WTC11 (cell line): ENCODE results near the gene UNC79.

Experiments
- TF ChIP-seq, protein P1 (sequence below): sonication (generic); formaldehyde crosslinking; conservative IDR thresholded peaks from 2 replicates; pipeline ENCODE4 v1.8.1; 2022; ENCODE audit warnings: mild to moderate bottlenecking, missing genetic modification reagents
- TF ChIP-seq, protein P2 (sequence below): fragments of 200-600 bp; IDR thresholded peaks from 2 replicates; pipeline ENCODE4 v1.8.0; 2022; ENCODE audit warnings: antibody characterized with exemption

DNA sequence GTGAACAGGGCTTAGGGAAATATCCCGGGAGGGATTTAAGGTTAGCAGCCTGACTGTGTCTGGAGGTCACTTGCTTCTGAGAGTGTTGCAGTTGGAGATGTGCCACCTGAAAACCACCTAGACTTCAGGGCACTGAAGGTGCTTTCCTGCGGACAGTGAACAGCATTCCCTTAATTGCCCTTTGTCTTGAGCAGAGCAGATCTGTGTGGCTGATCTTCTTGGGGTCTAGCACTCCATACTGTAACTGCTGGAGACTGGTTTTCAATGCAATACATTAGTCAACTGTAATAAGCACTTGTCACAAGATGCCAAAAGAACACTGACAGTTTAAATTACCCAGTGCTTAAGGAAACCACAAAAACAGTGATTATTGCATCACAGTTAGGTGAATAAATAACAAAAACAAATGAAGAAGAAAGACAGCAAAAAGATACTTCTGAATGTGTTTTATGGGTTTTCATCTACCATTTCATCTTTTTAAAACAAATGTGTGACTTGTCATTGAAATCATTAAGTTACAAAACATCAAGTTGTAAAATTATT lies 245.7 kb downstream of the UNC79 start:
- TF ChIP-seq, protein P1, sequence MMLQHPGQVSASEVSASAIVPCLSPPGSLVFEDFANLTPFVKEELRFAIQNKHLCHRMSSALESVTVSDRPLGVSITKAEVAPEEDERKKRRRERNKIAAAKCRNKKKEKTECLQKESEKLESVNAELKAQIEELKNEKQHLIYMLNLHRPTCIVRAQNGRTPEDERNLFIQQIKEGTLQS (CRISPR knock-in tag): no peak
- TF ChIP-seq, protein P2, sequence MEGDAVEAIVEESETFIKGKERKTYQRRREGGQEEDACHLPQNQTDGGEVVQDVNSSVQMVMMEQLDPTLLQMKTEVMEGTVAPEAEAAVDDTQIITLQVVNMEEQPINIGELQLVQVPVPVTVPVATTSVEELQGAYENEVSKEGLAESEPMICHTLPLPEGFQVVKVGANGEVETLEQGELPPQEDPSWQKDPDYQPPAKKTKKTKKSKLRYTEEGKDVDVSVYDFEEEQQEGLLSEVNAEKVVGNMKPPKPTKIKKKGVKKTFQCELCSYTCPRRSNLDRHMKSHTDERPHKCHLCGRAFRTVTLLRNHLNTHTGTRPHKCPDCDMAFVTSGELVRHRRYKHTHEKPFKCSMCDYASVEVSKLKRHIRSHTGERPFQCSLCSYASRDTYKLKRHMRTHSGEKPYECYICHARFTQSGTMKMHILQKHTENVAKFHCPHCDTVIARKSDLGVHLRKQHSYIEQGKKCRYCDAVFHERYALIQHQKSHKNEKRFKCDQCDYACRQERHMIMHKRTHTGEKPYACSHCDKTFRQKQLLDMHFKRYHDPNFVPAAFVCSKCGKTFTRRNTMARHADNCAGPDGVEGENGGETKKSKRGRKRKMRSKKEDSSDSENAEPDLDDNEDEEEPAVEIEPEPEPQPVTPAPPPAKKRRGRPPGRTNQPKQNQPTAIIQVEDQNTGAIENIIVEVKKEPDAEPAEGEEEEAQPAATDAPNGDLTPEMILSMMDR: no peak
